IPS DF 19.7 (cell line): Measurements from ENCODE around the gene CROCC2.

Source experiments
- DNase-seq: peaks from one replicate; pipeline ENCODE4 v3.0.0-alpha.2; 2013; ENCODE audit warnings: low read depth, low spot score

The CROCC2 gene

DNA sequence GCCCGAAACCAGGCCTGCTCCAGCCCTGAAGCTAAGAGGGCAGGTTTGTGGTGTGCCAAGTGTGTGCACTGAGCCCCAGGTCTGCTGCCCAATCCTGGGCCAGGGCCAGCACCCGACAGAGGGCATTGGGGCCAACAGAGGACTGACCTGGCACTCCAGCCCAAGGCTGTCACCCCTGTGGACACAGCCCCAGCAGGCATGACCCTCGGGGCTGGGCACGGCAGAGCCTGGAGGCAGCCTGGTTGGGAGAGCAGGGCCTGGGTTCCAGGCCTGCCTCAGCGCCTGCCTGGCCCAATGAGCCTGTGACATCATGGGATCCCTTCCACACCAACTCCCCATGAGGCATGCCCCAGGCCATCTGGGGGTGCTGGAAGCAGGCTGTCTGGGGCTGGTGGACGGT, 81.5 kb downstream of the CROCC2 start:
- no peak for DNase-seq

DNA sequence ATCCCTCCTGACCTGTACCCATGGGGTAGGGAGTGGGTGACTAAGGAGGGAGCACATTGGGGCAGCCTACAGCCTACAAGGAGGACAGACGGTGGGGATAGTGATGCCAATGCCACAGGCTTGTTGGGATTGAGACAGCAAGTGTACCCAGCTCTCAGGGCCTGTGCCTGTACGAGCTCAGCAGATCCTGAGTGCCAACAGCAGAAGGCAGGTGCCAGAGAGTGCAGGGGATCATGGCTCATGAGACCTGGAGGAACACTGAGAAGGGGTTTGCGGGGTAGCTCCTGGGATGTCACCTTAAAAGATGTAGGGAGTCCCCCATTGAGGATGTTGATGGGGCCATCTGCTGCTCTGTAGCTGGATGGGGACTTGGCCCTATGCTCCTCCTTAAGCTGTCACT, 82.0 kb downstream of the CROCC2 start:
- no peak for DNase-seq

DNA sequence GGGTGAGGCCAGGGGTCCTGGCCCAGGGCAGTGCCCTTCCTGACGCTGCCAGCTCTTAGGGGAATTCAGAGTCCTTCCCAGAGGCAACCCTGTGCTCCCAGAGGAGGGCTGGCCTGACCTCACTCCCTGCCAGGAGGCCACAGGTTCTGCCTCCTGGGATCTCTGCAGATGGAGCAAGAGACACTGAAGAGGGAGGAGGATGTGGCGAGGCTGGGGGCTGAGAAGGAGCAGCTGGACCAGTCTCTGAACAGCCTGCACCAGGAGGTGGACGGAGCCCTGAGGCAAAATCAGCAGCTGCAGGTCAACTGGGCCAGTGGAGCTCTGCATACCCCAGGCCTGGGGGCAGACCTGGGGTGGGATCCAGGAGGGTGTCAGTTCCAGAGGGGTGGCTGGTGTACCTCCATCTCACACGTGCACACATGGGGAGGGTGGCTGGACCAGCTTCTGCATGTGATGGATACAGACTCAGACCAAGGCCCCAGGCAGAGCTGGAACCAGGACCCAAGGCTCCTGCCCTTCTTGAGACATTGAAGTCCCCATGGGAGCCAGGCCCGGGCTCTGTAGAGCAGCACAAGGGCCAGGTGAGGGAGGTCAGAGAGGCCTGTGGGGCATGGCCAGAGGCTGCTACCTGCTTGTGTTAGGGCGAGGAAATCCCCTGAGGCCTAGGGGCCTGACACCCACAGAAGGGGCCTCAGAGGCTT, 82.6 kb downstream of the CROCC2 start:
- no peak for DNase-seq

- DNase-seq, result no peak
Measured at GRCh38 chr2:240989451-240990265, 83.5 kb downstream of the CROCC2 start.

DNA sequence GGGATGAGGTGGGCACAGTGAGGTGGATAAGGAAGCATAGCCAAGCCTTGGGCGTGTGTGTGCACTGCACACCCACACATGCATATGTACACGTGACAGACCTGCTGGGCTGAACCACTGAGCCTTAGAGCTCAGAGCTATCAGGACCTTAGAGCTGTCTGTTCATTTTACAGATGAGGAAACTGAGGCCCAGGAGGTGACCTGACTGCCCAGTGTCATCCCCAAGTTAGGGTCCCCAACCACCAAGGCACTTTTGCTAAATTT, 84.1 kb downstream of the CROCC2 start:
- DNase-seq, result no peak

GRCh38 chr2:240990726-240991377, 84.7 kb downstream of the CROCC2 start:
- DNase-seq, result no peak

DNA sequence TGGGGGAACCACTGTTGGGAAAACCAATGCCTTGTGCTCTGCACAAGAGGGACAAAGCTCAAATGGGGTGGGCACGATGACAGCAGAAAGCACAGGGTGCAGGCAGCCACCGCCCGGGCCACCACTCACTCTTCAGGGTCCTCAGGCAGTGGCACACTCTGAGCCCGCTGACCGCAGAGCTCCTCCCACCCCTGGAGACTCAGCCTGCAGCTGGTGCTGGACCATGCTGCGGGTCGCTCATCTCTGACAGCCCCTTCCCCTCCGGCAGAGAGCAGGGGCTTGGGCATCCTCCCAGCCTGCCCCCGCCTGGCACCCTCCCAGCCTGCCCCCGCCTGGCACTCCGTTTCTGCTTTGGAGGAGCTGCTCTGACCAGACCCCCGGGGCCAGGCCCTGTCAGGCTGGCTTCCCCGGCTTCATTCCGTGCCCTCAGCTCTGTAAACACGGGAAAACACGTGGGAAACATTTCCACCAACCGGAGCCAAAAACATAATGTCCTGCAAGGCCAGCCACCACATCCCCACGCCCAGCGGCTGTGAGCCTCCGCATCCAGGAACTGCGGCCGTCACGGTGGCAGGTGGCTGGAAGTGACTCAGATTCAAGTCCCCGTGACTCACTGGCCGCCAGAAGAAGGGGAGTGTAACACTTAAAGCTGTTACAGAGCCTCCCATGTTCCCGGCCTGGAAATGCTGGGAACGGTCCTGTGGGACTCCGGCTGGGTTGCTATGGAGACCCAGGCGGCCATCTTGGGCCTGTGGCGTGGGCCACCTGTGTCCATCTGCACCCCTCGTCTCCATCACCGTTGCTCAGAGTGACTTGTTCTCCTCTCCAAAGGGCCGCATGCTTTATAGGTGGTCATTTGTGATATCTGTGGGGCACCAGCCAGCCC, 85.5 kb downstream of the CROCC2 start:
- no peak for DNase-seq

DNA sequence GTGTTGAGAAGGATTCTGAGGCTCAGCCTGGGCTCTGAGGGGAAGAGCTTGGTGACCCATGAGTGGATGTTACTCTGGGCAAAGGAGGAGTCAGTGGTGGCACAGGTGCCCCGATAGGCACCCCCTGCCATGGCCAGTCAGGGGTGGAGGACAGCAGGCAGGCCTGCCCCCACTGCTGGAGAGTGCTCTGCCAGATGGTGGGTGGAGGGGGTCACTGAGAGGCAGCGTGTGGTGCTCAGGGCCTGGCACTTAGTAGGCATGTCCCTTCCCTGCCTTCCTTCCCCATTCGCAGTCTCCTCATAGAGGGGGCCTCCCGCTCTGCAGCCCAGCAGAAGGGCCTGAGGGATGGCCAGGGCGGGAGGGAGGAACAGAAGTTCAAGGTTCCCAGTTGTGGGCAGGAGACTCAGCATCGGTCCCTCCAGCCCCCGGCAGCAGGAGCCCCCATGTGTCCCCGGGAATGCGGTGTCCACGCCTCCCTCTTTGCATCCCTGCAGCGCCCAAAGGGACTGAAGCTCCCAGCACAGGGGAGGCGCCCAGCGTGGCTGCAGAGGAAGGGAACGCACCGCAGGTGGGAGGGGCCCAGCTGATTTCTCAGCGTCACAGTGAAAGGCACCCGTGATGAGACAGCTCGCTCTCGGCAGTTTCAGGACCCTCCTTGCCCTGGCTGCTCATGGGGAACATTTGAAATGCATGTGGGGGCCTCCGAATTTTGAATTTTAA, 86.6 kb downstream of the CROCC2 start:
- DNase-seq, result no peak

GRCh38 chr2:240993446-240994170, 87.5 kb downstream of the CROCC2 start:
- DNase-seq, result no peak

DNA sequence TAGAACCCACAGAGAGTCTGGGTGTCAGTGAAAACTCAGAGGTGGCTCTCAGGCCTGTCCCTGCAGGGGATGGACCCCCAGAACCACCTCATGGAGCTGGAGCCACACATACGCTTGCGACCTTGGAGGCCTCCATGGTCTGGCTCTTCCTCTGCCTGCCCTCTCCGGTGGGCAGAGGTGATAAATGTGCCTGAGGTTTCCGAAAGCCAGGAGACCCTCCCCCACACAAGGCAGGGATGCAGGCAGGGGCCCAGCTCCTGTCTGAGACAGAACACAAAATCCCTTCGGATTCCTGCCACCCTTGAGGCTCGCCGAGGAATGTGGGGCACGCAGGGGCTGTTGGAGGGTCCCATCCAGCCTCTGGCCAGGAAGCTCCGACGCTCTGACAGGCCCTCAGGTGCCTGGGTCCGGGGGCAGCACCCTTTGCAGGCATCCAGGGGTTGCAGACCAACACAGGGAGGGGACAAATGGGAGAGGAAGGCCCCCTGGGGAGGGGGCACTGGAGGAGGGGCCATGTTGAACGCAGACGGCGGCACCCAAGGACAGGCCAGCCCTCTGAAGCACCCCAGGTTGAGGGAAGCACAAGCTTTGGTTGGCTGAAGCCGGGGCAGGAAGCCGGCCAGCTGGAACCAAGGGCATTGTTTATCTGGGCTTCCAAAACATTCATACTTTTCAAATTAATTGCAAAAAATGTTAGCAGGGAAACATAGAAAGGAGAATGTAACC, 88.2 kb downstream of the CROCC2 start:
- DNase-seq, result no peak

- no peak for DNase-seq
Measured at GRCh38 chr2:240995041-240996021, 89.2 kb downstream of the CROCC2 start.

GRCh38 chr2:240996161-240996833, 90.2 kb downstream of the CROCC2 start:
- DNase-seq, result no peak

DNA sequence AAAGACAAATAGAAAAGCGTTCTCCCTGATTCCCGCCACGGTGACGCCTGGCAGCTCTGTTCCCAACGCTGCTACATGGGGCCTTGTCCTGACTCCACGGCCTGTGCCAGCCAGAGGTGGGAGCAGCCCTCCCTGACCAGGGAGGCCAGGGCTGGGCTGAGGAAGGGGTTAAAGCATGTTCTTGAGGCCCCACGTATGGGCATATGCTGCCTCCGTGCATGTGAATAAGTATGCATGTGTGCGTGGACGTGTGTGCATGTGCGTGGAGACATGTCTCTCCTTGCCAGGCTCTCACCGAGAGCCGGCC, 90.7 kb downstream of the CROCC2 start:
- DNase-seq, result no peak

- DNase-seq, result no peak
Measured at GRCh38 chr2:240997141-240997855, 91.2 kb downstream of the CROCC2 start.

DNA sequence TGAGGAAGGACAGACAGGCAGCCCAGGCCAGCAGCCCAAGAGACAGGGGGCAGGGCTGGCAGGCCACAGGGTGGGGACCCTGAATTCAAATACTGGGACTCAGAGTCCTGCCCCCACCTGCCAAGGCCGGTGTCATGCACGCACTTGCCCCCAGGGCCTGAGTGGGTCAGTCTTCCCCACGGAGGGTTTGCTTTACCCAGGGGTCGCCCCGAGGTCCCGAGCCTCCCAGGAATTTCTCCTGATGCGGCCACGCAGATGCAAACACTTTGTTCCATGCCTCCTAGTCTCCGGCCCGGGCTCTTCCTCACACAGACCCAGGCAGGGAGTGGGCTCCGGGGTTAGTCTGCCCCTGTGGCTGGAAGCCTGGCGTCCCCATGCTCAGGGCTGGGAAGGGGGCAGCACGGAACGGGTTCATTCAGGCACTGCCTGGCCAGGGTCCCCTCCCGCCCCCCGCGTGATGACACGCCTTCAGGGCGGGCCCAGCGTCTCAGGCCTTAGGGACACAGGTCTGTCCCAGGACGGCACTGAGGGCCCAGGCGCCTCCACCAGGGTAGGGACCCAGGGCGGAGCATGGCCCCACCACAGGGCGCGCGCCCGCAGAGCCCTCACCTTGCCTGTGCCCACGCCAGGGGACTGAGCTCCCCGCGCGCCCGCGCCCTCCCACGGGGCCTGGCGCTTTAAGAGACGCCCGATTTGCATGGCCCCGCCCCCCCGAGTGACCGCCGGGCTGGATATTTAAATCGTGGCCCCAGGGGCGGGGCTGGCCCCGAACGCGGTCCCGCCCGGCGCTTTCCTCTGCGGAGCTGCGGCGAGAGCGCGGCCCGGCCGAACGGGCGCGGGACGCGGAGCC, 91.9 kb downstream of the CROCC2 start, which contains the start of gene SNED1:
Gene SNED1, plus strand, starts transcription at position 763 of the 850 bp plus-strand sequence. CDS start 220 bp downstream, outside the sequence.
- no peak for DNase-seq

- no peak for DNase-seq
Measured at GRCh38 chr2:240998706-240998994, 92.5 kb downstream of the CROCC2 start.
